GM19043 (cell line): Measurements from ENCODE around the gene PKD1L1.
"Not testable (repeated sequence)": the region's sequence is repeated elsewhere in the genome, so short reads cannot be mapped to it uniquely, and the experiment has no call there.

Source experiments
- ATAC-seq: cut with Tn5 transposase; IDR thresholded peaks from one replicate; pipeline ENCODE4 v1.9.1; 2021; ENCODE audit warnings: low read depth; ENCODE audit not compliant: unreplicated experiment

PKD1L1 gene

GRCh38 chr7:47948141-47948790 is at the start of gene PKD1L1:
Gene PKD1L1, minus strand, starts transcription at chr7:47948466. Its CDS starts 26 bp downstream, at chr7:47948440.
- no peak for ATAC-seq

DNA sequence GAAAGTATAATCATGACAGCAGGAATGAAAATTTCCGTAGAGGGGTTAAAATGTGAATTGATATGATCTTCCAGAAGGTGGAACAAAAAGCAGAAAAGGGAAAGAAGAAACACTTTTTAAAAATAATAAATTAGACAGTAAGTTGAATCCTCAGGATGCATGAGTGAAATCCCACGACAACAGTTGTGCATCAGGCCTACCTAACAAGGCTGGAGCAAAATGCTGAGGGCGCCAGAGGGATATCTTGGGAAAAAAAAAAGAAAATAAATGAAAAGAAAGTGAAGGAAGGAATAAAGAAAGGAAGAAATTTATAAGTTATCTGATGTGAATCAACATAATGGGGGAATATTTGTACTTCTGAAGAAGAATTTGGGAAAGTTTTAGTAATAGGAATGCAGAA is 44.2 kb upstream of the PKD1L1 start:
- ATAC-seq, result no peak

GRCh38 chr7:47991741-47992311 is 43.6 kb upstream of the PKD1L1 start:
- ATAC-seq, result peak; percentile 98

DNA sequence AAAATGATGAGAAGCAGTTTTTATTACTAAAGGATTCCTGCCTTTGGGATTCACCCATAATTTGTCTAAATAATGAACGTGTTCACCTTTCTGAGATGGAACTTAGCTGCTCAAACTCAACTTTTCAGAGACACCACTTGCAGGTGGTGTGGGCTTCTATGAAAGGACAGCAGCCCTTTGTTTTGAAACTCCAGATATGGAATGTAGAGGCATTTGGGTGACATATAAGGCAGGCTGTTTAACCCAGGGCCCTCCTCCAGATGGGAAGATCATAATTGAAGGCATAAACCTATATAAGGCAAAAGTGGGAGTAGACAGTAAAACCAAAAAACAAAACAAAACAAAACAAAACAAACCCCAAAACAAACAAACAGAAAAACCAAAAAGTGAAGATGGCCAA is 43.0 kb upstream of the PKD1L1 start:
- ATAC-seq, result no peak

DNA sequence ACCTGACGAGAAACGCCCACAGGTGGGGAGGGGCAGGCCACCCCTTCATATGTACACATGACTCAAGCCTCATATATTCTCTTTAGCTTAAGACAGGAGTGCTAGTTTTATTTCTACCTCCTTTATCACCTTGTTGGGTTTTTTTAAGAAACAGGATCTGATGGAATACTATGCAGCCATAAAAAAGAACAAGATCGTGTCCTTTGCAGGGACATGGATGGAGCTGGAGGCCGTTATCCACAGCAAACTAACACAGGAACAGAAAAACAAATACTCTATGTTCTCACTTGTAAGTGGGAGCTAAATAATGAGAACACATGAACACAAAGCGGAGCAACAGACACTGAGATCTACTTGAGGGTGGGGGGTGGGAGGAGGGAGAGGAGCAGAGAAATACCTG is 42.3 kb upstream of the PKD1L1 start:
- no peak for ATAC-seq

GRCh38 chr7:47989607-47990400 is 41.5 kb upstream of the PKD1L1 start:
- ATAC-seq, result not testable (repeated sequence)

DNA sequence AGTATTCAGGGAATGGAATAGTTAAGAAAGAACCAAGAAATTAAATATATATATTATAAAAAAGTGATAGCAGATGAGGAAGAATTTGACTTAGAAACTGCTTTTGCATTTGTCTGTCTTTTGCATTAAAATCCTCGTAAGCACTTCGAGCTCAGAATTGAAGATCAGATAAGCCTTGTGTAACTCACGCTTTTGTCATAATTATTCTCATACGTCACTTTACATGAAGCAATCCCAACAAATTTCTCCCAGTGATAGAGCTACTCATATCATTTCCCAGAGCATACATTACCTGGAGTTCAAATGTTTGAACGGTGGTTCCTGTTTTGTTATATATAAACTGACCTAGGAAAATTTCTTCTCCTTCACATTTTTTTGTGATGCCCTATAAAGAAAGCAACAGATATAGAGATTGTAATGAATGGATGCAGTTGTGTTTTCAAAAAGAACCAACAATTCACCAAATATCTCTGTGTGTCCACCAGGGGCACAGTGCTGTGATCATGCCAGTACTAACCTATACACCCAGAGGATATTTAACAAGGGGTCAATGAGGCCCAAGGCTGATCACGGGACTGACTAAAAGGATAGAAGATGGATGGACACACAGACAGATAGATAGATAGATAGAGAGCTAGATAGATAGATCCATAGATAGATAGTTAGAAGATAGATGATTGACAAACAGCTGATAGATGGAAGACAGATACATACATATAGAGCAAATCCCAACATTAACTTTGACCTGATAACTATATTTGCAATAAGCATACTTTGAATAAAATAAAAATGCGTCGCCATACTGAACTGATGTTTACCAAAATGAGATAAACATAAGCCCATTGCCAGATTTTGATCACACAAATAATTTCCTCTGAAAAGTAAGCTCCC is 40.5 kb upstream of the PKD1L1 start:
- ATAC-seq, result no peak

- ATAC-seq, result no peak
These were observed 34.3 kb upstream of the PKD1L1 start for GRCh38 chr7:47982610-47983009.

GRCh38 chr7:47980648-47981047 is 32.4 kb upstream of the PKD1L1 start:
- ATAC-seq, result not testable (repeated sequence)

DNA sequence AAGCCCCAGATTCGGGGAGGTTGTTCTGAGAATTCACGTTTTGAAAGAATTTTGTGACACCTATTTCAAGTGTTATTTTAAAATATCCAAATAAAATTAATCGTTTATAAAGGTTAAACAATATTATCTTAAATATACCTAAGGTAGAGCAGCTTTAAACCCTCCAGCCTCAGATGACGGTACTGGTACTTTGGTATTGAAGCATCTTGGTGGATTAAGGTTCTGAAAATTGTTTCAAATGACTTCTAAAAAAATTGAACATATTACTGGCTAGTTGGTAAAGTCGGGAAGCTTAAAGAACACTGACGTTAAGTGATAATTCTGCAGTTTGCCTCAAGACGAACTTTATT is 31.5 kb upstream of the PKD1L1 start:
- no peak for ATAC-seq

- peak; percentile 95 for ATAC-seq
These were observed 31.0 kb upstream of the PKD1L1 start, which contains the start of gene HUS1 for GRCh38 chr7:47979145-47979831. Gene HUS1, minus strand, starts transcription at chr7:47979615. Its CDS starts 96 bp downstream, at chr7:47979519.

DNA sequence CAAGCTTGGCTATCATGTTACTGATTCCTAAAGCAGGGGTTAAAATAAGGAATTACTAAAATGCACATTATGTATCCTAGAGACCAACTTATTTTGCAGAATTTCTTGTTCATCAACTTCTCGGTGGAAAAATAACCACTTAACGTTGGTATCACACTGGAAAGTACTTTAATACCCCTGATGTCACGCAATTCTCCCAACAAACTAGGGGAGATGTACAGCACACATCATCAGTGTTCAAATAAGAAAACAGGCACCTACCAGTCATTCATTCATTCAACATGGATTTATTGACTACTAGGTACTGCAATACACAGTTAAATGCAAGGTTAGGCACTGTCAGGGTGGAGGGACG is 30.5 kb upstream of the PKD1L1 start:
- ATAC-seq, result no peak

DNA sequence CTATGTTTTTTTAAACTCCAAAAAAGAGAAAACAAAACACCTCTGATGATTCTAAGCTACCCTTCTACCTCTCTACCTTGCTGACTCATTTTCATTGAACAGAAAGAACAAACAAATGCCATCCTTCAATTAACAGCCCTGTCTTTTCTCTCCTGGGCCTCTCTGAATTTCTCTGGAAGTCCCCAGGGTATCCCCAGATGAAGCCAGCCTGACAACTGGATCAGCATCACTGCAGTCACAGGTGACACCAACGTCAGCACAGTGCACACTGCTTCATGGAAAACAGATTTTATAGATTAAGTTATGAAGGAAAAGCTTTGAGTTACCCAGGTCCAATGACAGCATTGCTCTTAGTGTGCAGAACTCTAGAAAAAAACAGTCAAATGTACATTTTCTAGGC is 25.5 kb upstream of the PKD1L1 start:
- ATAC-seq, result no peak

DNA sequence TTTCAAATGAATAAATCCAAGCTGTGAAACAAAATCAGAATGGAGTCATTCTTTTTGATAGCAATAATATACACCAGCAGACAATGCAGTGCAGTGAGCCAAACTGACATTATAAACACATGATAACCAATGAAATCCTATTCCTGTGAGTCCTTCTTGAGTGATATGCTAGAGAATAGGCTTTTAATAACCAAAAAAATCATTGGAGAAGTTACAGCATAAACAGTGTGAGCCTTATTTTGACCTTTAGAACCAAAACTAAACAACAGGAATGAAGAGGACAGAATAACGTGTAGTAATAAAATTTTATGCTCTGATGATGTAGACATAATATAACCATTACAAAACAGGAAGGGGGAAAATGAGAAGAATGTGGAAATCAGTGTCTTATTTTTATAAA is 22.5 kb upstream of the PKD1L1 start:
- ATAC-seq, result no peak

DNA sequence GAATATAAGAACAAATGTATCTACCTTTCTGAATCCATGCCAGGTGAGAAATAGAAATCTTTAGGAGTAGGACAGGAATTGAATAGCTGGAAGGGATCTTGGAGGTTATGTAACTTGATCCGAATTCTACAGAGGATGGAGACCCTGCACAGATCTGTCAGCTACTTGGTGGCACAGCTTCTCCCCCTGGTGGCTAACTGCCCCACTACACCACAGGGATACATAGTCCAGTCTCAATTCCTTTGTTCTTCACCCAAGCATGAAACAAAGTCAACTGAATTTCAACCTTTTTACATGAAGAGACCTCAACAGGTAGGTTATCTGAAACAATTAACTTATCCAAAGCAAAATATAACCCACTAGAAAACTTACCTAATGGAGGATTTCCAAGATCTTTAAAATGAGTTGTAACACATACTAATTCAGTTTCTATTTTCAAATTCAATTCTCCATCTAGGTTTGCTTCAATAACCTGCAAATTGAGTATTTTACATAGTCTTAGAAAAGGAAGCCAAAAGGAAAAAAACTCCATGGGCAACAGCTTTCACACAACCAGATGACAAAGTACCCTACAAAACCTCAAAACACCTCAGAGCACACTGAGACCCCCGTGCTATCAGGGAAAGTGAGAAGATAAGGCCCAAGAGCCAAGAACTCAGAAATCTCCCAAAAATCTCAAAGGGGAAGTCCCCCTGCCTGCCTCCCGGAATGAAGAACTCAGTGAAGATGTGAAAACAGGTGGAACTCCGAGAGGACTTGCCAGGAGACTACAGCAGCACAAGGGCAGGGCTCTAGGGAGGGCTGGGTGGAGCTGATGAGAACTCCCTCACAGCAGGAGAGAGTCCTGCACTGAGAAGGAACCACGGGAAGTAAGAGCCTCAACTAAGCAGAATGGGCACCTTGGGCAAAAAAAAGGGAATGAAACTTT is 20.8 kb upstream of the PKD1L1 start:
- peak; percentile 64 for ATAC-seq

DNA sequence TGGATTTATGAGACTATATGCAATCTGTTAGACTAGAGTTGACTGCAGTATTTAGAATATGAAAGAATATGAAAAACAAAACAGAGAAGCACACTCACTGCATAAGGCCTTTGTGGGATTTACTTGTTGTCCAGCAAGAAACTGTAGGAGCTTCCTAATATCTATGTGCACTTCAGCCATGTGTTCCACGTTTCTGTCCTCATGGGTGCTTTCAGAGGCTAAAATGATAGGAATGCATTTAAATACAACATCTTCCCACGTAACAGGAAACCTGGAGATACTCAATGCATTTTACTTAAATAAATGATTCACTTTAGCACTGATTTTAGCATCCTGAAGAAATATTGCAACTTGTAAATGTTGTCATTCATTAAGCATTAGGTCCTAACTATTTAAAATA is 19.4 kb upstream of the PKD1L1 start:
- ATAC-seq, result no peak

GRCh38 chr7:47967123-47967522 is 18.9 kb upstream of the PKD1L1 start:
- ATAC-seq, result no peak

DNA sequence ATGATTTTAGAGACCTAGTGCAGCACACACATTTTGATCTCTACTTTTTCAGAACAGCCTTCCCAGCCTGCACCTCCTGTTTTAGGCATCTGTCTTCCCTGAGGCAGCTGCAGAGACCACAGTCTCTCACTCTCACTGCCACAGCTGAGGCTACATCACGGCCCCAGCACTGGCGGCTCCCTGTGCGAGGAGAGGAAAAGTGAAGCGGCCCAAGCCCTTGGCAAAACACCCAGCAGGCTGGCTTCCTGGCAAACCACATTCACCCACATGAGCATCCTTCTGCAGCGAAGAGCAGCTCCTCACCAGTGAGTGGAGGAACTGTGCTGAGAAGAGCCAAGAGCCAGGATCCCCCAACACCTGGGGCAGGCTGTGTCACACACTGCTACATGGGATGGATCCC is 17.2 kb upstream of the PKD1L1 start:
- ATAC-seq, result no peak

GRCh38 chr7:47962262-47962661 is 14.0 kb upstream of the PKD1L1 start:
- ATAC-seq, result no peak
